ENCODE measurements around the gene MKLN1.
"Not testable (repeated sequence)": the region's sequence is repeated elsewhere in the genome, so short reads cannot be mapped to it uniquely, and the experiment has no call there.

MKLN1 gene

GRCh38 chr7:131388126-131388525 is 60.5 kb downstream of the MKLN1 start:
- no peak for DNase-seq (ENCODE audit: low read depth in 2 of 3, low spot score in 1 of 3)

GRCh38 chr7:131390275-131390674 is 62.6 kb downstream of the MKLN1 start:
- no peak for DNase-seq (ENCODE audit: low read depth in 2 of 3, low spot score in 1 of 3)

- DNase-seq (ENCODE audit: low read depth in 2 of 3, low spot score in 1 of 3): no peak
Observed at GRCh38 chr7:131391145-131391544, 63.5 kb downstream of the MKLN1 start.

- no peak for DNase-seq (ENCODE audit: low read depth in 2 of 3, low spot score in 1 of 3)
Observed at GRCh38 chr7:131400681-131401176, 73.1 kb downstream of the MKLN1 start.

- DNase-seq (ENCODE audit: low read depth in 2 of 3, low spot score in 1 of 3): no peak
Observed at GRCh38 chr7:131401194-131401593, 73.5 kb downstream of the MKLN1 start.

- DNase-seq (ENCODE audit: low read depth in 2 of 3, low spot score in 1 of 3): no peak
Observed at GRCh38 chr7:131403322-131403721, 75.6 kb downstream of the MKLN1 start.

GRCh38 chr7:131404226-131404911 is 76.7 kb downstream of the MKLN1 start:
- no peak for DNase-seq (ENCODE audit: low read depth in 2 of 3, low spot score in 1 of 3)

GRCh38 chr7:131409129-131409766 is 81.6 kb downstream of the MKLN1 start:
- no peak for DNase-seq (ENCODE audit: low read depth in 2 of 3, low spot score in 1 of 3)

GRCh38 chr7:131412031-131412430 is 84.4 kb downstream of the MKLN1 start:
- no peak for DNase-seq (ENCODE audit: low read depth in 2 of 3, low spot score in 1 of 3)

- no peak for DNase-seq (ENCODE audit: low read depth in 2 of 3, low spot score in 1 of 3)
Observed at GRCh38 chr7:131413711-131414110, 86.0 kb downstream of the MKLN1 start.

- DNase-seq (ENCODE audit: low read depth in 2 of 3, low spot score in 1 of 3): peak in 1 of 3 donors; percentile 26
Observed at GRCh38 chr7:131424219-131424822, 96.6 kb downstream of the MKLN1 start.

GRCh38 chr7:131425992-131426391 is 98.3 kb downstream of the MKLN1 start:
- no peak for DNase-seq (ENCODE audit: low read depth in 2 of 3, low spot score in 1 of 3)

GRCh38 chr7:131430826-131431225 is 103.2 kb downstream of the MKLN1 start:
- DNase-seq (ENCODE audit: low read depth in 2 of 3, low spot score in 1 of 3): not testable (repeated sequence)

GRCh38 chr7:131431289-131431688 is 103.6 kb downstream of the MKLN1 start:
- no peak for DNase-seq (ENCODE audit: low read depth in 2 of 3, low spot score in 1 of 3)

- DNase-seq (ENCODE audit: low read depth in 2 of 3, low spot score in 1 of 3): no peak
Observed at GRCh38 chr7:131431756-131432155, 104.1 kb downstream of the MKLN1 start.

GRCh38 chr7:131436384-131436783 is 108.7 kb downstream of the MKLN1 start:
- no peak for DNase-seq (ENCODE audit: low read depth in 2 of 3, low spot score in 1 of 3)

- DNase-seq (ENCODE audit: low read depth in 2 of 3, low spot score in 1 of 3): no peak
Observed at GRCh38 chr7:131438969-131439368, 111.3 kb downstream of the MKLN1 start.

GRCh38 chr7:131443496-131443895 is 115.8 kb downstream of the MKLN1 start:
- no peak for DNase-seq (ENCODE audit: low read depth in 2 of 3, low spot score in 1 of 3)

GRCh38 chr7:131444683-131445082 is 117.0 kb downstream of the MKLN1 start:
- DNase-seq (ENCODE audit: low read depth in 2 of 3, low spot score in 1 of 3): no peak

- DNase-seq (ENCODE audit: low read depth in 2 of 3, low spot score in 1 of 3): no peak
Observed at GRCh38 chr7:131449373-131449902, 121.8 kb downstream of the MKLN1 start.

- no peak for DNase-seq (ENCODE audit: low read depth in 2 of 3, low spot score in 1 of 3)
Observed at GRCh38 chr7:131454498-131454897, 126.8 kb downstream of the MKLN1 start.

- no peak for DNase-seq (ENCODE audit: low read depth in 2 of 3, low spot score in 1 of 3)
Observed at GRCh38 chr7:131455001-131455400, 127.3 kb downstream of the MKLN1 start.
